Activated T-cell treated with anti-CD3 and anti-CD28 coated beads for 48 hours (primary cell): ENCODE measurements around the gene TNFSF9.
"Not testable (repeated sequence)": the region's sequence is repeated elsewhere in the genome, so short reads cannot be mapped to it uniquely, and the experiment has no call there.

Source experiments
- DNase-seq: peaks from one replicate; pipeline ENCODE4 v3.0.0-alpha.2; 2020; ENCODE audit warnings: low read depth

Gene TNFSF9

GRCh38 chr19:6532244-6532999 lies 1.6 kb downstream of the TNFSF9 start:
- no peak for DNase-seq

- no peak for DNase-seq
Measured at GRCh38 chr19:6533000-6533328, 2.1 kb downstream of the TNFSF9 start.

GRCh38 chr19:6533746-6534418 lies 3.1 kb downstream of the TNFSF9 start:
- DNase-seq: no peak

GRCh38 chr19:6534451-6535093 lies 3.7 kb downstream of the TNFSF9 start:
- no peak for DNase-seq

GRCh38 chr19:6535558-6536137 lies 4.8 kb downstream of the TNFSF9 start:
- no peak for DNase-seq

- no peak for DNase-seq
Measured at GRCh38 chr19:6539514-6539913, 8.7 kb downstream of the TNFSF9 start.

GRCh38 chr19:6540918-6541689 lies 10.3 kb downstream of the TNFSF9 start:
- DNase-seq: no peak

- no peak for DNase-seq
Measured at GRCh38 chr19:6543866-6544347, 13.1 kb downstream of the TNFSF9 start.

GRCh38 chr19:6550679-6551078 lies 19.9 kb downstream of the TNFSF9 start:
- DNase-seq: not testable (repeated sequence)

- no peak for DNase-seq
Measured at GRCh38 chr19:6551091-6551490, 20.3 kb downstream of the TNFSF9 start.

- peak; percentile 70 for DNase-seq
Measured at GRCh38 chr19:6551607-6552450, 21.0 kb downstream of the TNFSF9 start.

- no peak for DNase-seq
Measured at GRCh38 chr19:6556043-6556449, 25.2 kb downstream of the TNFSF9 start.

- no peak for DNase-seq
Measured at GRCh38 chr19:6556480-6557195, 25.8 kb downstream of the TNFSF9 start.

GRCh38 chr19:6562437-6562836 lies 31.6 kb downstream of the TNFSF9 start:
- DNase-seq: not testable (repeated sequence)

- DNase-seq: no peak
Measured at GRCh38 chr19:6564393-6564792, 33.6 kb downstream of the TNFSF9 start.

GRCh38 chr19:6566727-6567126 lies 35.9 kb downstream of the TNFSF9 start:
- DNase-seq: not testable (repeated sequence)

- DNase-seq: no peak
Measured at GRCh38 chr19:6568010-6568526, 37.2 kb downstream of the TNFSF9 start.

GRCh38 chr19:6568816-6569215 lies 38.0 kb downstream of the TNFSF9 start:
- no peak for DNase-seq

- no peak for DNase-seq
Measured at GRCh38 chr19:6570764-6571163, 39.9 kb downstream of the TNFSF9 start.

- DNase-seq: no peak
Measured at GRCh38 chr19:6571167-6571566, 40.3 kb downstream of the TNFSF9 start.
